RWPE1 (cell line): ENCODE data around the gene DOCK6.

Source experiments
- CTCF ChIA-PET: fragments of 350-600 bp; sonication (Branson Sonifier 250); formaldehyde crosslinking; extraction: SDS; loops from one replicate; lab custom pipeline; 2021; lab: Yijun Ruan, JAX
- POLR2A ChIA-PET: fragments of 400-600 bp; formaldehyde crosslinking; extraction: SDS; loops from one replicate; lab custom pipeline; 2020; ENCODE audit warnings: antibody characterized with exemption; ENCODE audit not compliant: low non-redundant PET; lab: Yijun Ruan, JAX
- DNase-seq: peaks from one replicate; pipeline ENCODE4 v3.0.0; 2012; ENCODE audit warnings: low spot score
- H3K27ac ChIP-seq: fragments of 450-650 bp; 2 replicates; pipeline ENCODE4 v1.5.1; 2017
- TF ChIP-seq, protein P1 (sequence below): fragments of 450-650 bp; conservative IDR thresholded peaks from 2 replicates; pipeline ENCODE4 v1.5.1; 2017; ENCODE audit warnings: low read depth, mild to moderate bottlenecking

DOCK6 gene

DNA sequence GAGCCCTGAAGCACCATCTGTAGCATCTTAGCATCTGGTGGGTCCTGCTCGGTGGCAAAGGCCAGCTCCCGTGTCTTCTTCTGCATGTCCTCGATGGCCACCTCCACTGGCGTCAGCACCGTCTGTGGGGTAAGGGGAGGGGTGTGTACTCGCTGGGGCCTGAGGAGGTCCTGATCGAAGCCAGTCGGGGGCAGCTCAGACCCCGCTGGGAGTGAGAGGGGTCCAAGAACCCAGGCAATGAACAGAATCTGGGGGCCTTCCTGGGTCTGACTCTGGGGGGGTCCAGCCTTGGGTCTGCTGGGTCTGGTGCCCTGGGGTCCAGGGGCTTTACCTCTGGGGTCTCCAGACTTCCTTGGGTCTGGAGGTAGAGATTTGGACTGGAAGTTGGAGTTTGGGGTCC is 61.4 kb downstream of the DOCK6 start:
- TF ChIP-seq, protein P1, sequence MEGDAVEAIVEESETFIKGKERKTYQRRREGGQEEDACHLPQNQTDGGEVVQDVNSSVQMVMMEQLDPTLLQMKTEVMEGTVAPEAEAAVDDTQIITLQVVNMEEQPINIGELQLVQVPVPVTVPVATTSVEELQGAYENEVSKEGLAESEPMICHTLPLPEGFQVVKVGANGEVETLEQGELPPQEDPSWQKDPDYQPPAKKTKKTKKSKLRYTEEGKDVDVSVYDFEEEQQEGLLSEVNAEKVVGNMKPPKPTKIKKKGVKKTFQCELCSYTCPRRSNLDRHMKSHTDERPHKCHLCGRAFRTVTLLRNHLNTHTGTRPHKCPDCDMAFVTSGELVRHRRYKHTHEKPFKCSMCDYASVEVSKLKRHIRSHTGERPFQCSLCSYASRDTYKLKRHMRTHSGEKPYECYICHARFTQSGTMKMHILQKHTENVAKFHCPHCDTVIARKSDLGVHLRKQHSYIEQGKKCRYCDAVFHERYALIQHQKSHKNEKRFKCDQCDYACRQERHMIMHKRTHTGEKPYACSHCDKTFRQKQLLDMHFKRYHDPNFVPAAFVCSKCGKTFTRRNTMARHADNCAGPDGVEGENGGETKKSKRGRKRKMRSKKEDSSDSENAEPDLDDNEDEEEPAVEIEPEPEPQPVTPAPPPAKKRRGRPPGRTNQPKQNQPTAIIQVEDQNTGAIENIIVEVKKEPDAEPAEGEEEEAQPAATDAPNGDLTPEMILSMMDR = no peak
- DNase-seq = no peak
- H3K27ac ChIP-seq = peak overlapping the region; percentile 84
- CTCF ChIA-PET = interaction anchor here (0.6 kb wide), 1 partner anchor 71 kb away, joined by 3 read pairs; no protein-coding TSS in a partner anchor
- POLR2A ChIA-PET = no interaction called here

DNA sequence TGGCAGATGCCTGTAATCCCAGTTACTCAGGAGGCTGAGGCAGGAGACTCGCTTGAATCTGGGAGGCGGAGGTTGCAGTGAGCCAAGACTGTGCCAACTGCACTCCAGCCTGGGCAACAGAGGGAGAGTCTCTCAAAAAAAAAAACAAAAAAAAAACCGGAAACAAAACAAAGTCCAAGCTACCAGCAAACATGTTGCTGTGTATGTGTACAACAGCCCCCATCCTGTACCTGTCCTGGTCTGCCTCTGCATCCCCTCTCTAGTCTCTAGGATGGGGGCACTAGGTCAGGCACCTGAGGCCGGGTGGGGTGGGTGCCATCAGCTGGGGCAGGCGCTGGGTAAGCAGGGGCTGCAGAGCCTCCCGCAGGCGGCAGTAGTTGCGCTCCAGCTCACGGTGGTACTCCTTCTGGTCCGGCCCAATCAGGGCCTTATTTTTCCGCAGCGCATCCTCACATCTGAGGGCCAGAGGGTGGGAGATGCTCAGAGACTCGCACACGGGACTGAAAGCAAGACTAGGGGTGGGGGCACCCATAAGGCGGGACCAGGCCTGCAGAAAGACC is 62.2 kb downstream of the DOCK6 start:
- CTCF ChIA-PET = no interaction called here

DNA sequence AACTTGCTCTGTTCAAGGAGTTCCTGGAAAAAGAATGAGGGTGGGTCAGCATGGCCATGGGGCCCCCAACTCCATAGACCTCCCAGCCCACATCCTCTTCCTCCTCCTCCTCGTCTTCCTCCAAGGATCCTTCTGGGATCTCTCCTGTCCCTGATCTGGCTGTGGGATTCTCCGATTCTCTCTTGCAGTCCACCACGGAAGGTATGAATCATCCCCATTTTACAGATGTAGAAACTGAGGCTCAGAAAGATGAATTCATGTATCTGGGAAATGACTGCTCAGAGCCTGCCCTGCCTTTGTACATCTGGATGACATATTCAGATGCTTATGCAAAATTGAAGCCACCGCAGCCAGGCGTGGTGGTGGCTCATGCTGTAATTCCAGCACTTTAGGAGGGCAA is 62.8 kb downstream of the DOCK6 start:
- TF ChIP-seq, protein P1 = no peak
- no peak for DNase-seq
- POLR2A ChIA-PET = no interaction called here
- peak overlapping the region; percentile 84 for H3K27ac ChIP-seq
- CTCF ChIA-PET = no interaction called here

More for the DNA sequence above, 62.2 kb downstream of the DOCK6 start:
- TF ChIP-seq, protein P1 = no peak
- H3K27ac ChIP-seq = peak overlapping the region; percentile 84
- POLR2A ChIA-PET = no interaction called here
- no peak for DNase-seq

DNA sequence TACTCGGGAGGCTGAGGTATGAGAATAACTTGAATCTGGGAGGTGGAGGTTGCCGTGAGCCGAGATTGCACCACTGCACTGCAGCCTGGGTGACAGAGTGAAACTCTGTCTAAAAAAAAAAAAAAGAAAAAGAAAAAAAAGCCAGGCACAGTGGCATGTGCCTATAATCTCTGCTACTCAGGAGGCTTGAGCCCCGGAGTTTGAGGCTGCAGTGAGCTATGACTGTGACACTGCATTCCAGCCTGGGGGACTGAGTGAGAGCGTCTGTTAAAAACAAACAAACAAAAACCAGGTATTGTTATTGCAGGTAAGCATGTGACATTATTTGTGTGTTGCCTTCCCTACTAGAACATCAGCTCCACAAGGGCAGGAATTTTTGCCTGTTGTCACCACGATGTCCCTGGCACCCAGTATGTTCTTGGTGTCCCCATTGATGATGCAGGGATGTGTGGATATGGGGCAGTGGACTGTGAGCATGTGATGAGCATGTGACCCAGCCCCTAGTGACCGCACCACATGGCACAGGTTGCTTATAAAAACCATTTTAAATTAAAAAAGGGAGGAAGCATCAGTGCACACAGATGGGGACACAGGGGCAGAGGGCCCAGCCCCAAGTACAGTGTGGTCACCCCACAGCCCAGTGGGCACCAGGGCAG is 63.4 kb downstream of the DOCK6 start:
- H3K27ac ChIP-seq = peak overlapping the region; percentile 84
- TF ChIP-seq, protein P1 = no peak
- DNase-seq = no peak
- POLR2A ChIA-PET = no interaction called here
- CTCF ChIA-PET = interaction anchor here (0.7 kb wide), 1 partner anchor 60 kb away, joined by 5 read pairs; no protein-coding TSS in a partner anchor

DNA sequence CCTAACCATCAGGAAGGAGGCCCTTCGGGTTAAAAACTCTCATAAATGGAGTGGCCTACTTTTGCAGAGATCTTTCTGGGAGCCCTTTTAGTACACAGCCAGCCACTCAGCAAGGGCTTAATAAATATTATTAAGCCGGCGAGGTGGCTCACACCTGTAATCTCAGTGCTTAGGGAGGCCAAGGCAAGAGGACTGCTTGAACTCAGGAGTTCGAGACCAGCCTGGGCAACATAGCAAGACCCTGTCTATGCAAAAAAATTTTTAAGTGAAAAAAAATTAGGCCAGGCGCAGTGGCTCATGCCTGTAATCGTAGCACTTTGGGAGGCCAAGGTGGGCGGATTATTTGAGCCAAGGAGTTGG is 64.2 kb downstream of the DOCK6 start:
- no peak for DNase-seq
- ChIA-PET POLR2A (no interaction called here), CTCF (interaction anchor here (0.7 kb wide), 3 partner anchors 16 to 72 kb away, joined by 3 to 5 read pairs (median 3); no protein-coding TSS in a partner anchor)
- peak overlapping the region; percentile 84 for H3K27ac ChIP-seq
- TF ChIP-seq, protein P1 = no peak

DNA sequence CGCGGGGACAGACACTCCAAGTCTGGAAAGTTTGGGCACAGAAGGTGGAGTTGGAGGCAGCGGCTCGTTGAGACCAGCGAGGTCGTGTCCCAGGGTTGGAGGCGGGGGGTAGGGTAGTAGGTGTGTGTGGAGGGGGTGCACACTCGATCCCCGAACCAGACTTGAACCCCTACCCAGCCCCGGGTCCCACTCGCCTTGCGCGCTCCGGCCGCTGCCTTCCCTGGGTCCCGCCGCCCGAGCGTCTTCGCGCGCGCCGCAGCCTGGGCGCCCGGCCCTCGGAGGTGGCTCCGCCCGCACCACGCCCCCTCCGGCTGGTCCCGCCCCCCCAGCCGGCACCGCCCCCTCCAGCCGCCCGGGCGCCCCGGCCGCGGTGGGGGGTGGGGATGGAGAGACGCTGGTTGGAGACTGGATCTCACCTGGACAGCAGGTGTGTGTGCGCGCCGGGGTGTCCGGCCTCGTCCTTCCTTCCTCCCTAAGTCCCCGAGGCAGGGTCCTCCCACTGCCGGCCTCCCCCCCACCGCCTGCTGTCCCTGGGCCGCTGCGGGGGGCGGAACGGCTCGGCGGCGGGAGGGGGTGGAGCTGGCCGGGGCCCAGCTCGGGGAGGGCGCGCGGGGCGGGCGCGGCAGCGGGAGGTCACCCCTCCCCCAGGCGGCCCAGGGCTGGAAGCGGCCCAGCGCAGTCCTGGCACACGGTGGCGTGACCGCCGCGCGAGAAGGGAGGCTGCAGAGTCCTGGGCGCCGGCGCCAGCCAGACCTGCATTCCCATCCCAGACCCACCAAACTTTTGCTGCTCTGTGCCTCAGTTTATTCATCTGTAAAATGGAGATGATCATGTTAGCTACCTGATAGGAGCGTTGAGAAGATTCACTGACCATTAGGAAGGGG is 64.8 kb downstream of the DOCK6 start, which contains the start of gene KANK2:
TSS of gene KANK2 (minus strand) at position 255 of the 884 bp plus-strand sequence. CDS start 3,034 bp downstream, outside the sequence.
- ChIA-PET POLR2A (interaction anchor here (1.2 kb wide), 1 partner anchor 29 kb away, joined by 3 read pairs; no protein-coding TSS in a partner anchor), CTCF (interaction anchor here (0.7 kb wide), 2 partner anchors 16 to 71 kb away, joined by 3 read pairs; no protein-coding TSS in a partner anchor)
- peak within 1 kb of the TSS; percentile 84 for H3K27ac ChIP-seq
- DNase-seq = peak; percentile 97
- TF ChIP-seq, protein P1 = no peak
